Natural killer cell (primary cell): ENCODE data around the gene EPN3. TPM values are rescaled to one million over a fixed set of nuclear protein-coding genes. Genes with fewer than 3 reads are reported as not detected.

Experiments
- ATAC-seq, 3 donors: fragments of 150-1000 bp in 2 of 3; fragments of 200-7000 bp in 1 of 3; cut with Tn5 transposase; 1 replicate in 1 of 3; 2 replicates in 2 of 3; pipeline ENCODE4 v1.10.0; 2021; ENCODE audit warnings: mild to moderate bottlenecking in 2 of 3, moderate library complexity in 2 of 3
- DNase-seq, 2 donors: peaks; one replicate each; pipeline versions ENCODE4 v3.0.0 to v3.0.0-alpha.2; 2013 to 2021; ENCODE audit warnings: mixed read lengths in 1 of 2
- H3K27ac ChIP-seq: one replicate; pipeline ENCODE4 v1.5.1; 2013; ENCODE audit warnings: mild to moderate bottlenecking, low read length
- H3K27me3 ChIP-seq: one replicate; pipeline ENCODE4 v1.6.1; 2013; ENCODE audit warnings: low read length; ENCODE audit not compliant: control insufficient read depth, insufficient read depth
- H3K36me3 ChIP-seq: one replicate; pipeline ENCODE4 v1.6.1; 2013; ENCODE audit warnings: low read length; ENCODE audit not compliant: control insufficient read depth, insufficient read depth
- H3K4me1 ChIP-seq: one replicate; pipeline ENCODE4 v1.6.1; 2013; ENCODE audit warnings: low read length; ENCODE audit not compliant: control insufficient read depth, insufficient read depth
- H3K4me3 ChIP-seq: one replicate; pipeline ENCODE4 v1.5.1; 2013; ENCODE audit warnings: low read length
- H3K9me3 ChIP-seq: one replicate; pipeline ENCODE4 v1.6.1; 2013; ENCODE audit warnings: low read length; ENCODE audit not compliant: control insufficient read depth, insufficient read depth
- H3K27ac Mint-ChIP-seq, 2 donors: one replicate each; pipeline ENCODE4 v1.8.0; 2022; ENCODE audit warnings: mild to moderate bottlenecking in 2 of 2, mixed read lengths in 2 of 2, moderate library complexity in 1 of 2
- H3K27me3 Mint-ChIP-seq, 2 donors: one replicate each; pipeline ENCODE4 v1.8.0; 2022; ENCODE audit warnings: low read depth in 2 of 2, mixed read lengths in 2 of 2
- H3K36me3 Mint-ChIP-seq: one replicate; pipeline ENCODE4 v1.8.0; 2022; ENCODE audit warnings: mixed read lengths
- H3K4me1 Mint-ChIP-seq, 2 donors: one replicate each; pipeline ENCODE4 v1.8.0; 2022; ENCODE audit warnings: mixed read lengths in 2 of 2
- H3K4me3 Mint-ChIP-seq: one replicate; pipeline ENCODE4 v1.8.0; 2022; ENCODE audit warnings: mild to moderate bottlenecking, moderate library complexity, mixed read lengths
- H3K9me3 Mint-ChIP-seq, 2 donors: one replicate each; pipeline ENCODE4 v1.8.0; 2022; ENCODE audit warnings: mixed read lengths in 2 of 2
- WGBS: methylation state at CpG from one replicate; pipeline ENCODE4 v1.1.7; 2013; ENCODE audit warnings: missing lambda C conversion rate; ENCODE audit not compliant: insufficient coverage; 5-methylcytosine and 5-hydroxymethylcytosine counted together
- intact Hi-C: fragments of 100-400 bp; cut with micrococcal nuclease; formaldehyde crosslinking; loops from one replicate; pipeline ENCODE4 v1.14.2; 2022
- total RNA-seq, 4 donors: library from RNA; stranded (reverse); fragments of 120-200 nt in 1 of 4; gene quantifications; one replicate each; pipeline versions ENCODE4 v1.2.3 to v1.2.4, GENCODE V29; 2013 to 2022
- TF ChIP-seq, protein P1 (sequence below): fragments of 200-600 bp; IDR thresholded peaks from one replicate; pipeline ENCODE4 v1.8.0; 2022; ENCODE audit warnings: antibody characterized with exemption

EPN3 gene
- total RNA-seq, 3 donors from 2014 or later (not counting 1 experiment from before 2014, with no cell fraction given), result not detected

DNA sequence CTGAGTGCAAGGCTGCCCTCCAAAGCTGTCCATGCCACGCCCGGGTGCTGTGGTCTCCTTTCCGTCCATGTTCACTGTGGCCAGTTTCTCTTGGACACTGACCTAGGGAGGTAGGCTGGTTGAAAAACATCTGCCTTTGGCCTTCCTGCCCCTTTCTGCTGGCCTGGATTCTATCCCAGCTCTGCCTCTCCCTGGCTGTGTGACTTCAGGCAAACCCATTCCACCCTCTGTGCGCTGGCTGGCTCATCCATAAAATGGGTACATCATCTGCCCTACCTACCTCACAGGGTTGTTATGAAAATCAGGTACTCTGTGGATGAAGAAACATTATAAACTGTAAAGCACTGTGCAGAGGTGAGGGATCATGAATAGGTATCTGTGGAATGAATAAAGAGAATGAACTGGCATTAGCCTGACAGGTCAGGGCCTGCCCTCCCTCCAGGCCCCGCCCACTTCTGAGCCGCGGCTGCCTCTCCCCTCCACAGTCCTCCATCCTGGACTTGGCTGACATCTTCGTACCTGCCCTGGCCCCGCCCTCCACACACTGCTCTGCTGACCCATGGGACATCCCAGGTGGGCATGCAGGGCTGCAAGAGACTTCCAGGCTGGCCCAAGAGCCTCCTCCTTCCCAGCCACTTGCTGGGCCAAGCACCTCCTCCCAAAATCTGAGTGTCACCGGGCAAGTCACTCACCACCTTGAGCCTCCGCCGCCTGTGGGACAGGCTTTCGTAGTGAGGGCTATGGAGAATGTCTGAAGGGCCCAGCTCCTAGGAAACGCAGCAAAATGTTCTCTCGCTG is 7.4 kb downstream of the EPN3 start:
- Mint-ChIP-seq H3K4me3 (no peak overlapping the region), H3K4me1 (peaks cover 11 to 17% of the 10 kb centered on the region in 2 donors), H3K36me3 (no peaks in the 10 kb centered on the region), H3K27me3 (peaks cover 18 to 29% of the 10 kb centered on the region in 2 donors), H3K9me3 (no peaks in the 10 kb centered on the region), H3K27ac (no peak overlapping the region)
- no peaks in the 10 kb centered on the region for H3K27me3 ChIP-seq
- ATAC-seq (no peak), DNase-seq (no peak)
- intact Hi-C loops, result loop anchor here (5.0 to 10.0 kb wide), 2 partner anchors 63 to 145 kb away; partner anchors contain the start of gene RSAD1
- H3K4me3 ChIP-seq, result no peak overlapping the region
- WGBS, result 77% methylated on average over 14 of the region's 15 CpGs
- no peak overlapping the region for H3K27ac ChIP-seq
- no peaks in the 10 kb centered on the region for H3K36me3 ChIP-seq
- H3K4me1 ChIP-seq, result peaks cover 14% of the 10 kb centered on the region
- no peaks in the 10 kb centered on the region for H3K9me3 ChIP-seq
- TF ChIP-seq, protein P1, sequence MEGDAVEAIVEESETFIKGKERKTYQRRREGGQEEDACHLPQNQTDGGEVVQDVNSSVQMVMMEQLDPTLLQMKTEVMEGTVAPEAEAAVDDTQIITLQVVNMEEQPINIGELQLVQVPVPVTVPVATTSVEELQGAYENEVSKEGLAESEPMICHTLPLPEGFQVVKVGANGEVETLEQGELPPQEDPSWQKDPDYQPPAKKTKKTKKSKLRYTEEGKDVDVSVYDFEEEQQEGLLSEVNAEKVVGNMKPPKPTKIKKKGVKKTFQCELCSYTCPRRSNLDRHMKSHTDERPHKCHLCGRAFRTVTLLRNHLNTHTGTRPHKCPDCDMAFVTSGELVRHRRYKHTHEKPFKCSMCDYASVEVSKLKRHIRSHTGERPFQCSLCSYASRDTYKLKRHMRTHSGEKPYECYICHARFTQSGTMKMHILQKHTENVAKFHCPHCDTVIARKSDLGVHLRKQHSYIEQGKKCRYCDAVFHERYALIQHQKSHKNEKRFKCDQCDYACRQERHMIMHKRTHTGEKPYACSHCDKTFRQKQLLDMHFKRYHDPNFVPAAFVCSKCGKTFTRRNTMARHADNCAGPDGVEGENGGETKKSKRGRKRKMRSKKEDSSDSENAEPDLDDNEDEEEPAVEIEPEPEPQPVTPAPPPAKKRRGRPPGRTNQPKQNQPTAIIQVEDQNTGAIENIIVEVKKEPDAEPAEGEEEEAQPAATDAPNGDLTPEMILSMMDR, result no peak

DNA sequence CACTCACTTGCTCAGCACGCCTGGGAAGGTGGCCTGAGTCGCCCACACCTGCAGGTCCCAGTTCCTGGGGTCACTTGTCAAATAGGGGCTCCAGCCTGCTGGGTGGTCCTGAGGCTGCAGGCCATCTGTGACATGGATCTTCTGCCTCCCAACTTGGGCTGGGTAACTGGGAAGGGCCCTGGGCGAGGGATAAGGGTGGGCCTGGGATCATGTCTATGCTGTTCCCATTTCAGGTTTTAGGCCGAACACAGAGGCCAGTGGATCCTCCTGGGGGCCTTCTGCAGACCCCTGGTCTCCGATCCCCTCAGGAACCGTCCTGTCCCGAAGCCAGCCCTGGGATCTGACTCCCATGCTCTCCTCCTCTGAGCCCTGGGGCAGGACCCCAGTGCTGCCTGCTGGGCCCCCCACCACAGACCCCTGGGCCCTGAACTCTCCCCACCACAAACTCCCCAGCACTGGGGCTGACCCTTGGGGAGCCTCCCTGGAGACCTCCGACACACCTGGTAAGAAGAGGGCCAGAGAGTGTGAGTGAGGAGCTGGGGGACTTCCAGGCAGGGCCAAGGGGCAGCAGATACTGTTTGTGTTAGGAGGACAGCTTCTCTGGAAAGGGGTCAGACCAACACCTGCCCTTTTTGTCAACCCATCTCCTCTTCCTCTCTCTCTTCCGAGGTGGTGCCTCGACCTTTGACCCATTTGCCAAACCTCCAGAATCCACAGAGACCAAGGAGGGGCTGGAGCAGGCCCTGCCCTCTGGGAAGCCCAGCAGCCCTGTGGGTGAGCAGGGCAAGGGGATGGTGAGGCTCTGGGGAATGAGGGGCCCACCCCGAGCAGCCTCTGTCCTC is 8.2 kb downstream of the EPN3 start:
- no peaks in the 10 kb centered on the region for H3K9me3 ChIP-seq
- Mint-ChIP-seq H3K9me3 (no peaks in the 10 kb centered on the region), H3K27ac (peak overlapping the region in 1 of 2 donors; percentile 48), H3K36me3 (no peaks in the 10 kb centered on the region), H3K4me1 (peaks cover 11 to 17% of the 10 kb centered on the region in 2 donors), H3K4me3 (peak overlapping the region; percentile 85), H3K27me3 (peaks cover 21% of the 10 kb centered on the region in 2 donors)
- 97% methylated on average over 11 of the region's 11 CpGs for WGBS
- ATAC-seq (no peak), DNase-seq (no peak)
- H3K4me1 ChIP-seq, result peaks cover 14% of the 10 kb centered on the region
- H3K27ac ChIP-seq, result no peak overlapping the region
- intact Hi-C loops, result loop anchor here (5.0 to 10.0 kb wide), 2 partner anchors 63 to 144 kb away; partner anchors contain the start of gene RSAD1
- no peak overlapping the region for H3K4me3 ChIP-seq
- no peaks in the 10 kb centered on the region for H3K36me3 ChIP-seq
- no peaks in the 10 kb centered on the region for H3K27me3 ChIP-seq
- TF ChIP-seq, protein P1, result no peak

DNA sequence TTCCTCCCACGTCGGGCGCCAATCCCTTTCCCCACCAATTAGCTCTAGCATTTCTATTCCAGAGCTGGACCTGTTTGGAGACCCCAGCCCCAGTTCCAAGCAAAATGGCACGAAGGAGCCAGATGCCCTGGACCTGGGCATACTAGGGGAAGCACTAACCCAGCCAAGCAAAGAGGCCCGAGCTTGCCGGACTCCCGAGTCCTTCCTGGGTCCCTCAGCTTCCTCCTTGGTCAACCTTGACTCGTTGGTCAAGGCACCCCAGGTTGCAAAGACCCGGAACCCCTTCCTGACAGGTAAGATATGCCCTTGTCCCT is 8.8 kb downstream of the EPN3 start:
- H3K27me3 ChIP-seq, result no peaks in the 10 kb centered on the region
- no peaks in the 10 kb centered on the region for H3K36me3 ChIP-seq
- no peaks in the 10 kb centered on the region for H3K9me3 ChIP-seq
- no peaks in the 10 kb centered on the region for H3K9me3 Mint-ChIP-seq
- no peaks in the 10 kb centered on the region for H3K36me3 Mint-ChIP-seq
- H3K4me1 ChIP-seq, result peaks cover 17% of the 10 kb centered on the region
- H3K4me1 Mint-ChIP-seq, result peaks cover 14 to 20% of the 10 kb centered on the region in 2 donors
- H3K27ac ChIP-seq, result no peak overlapping the region
- peaks cover 15 to 18% of the 10 kb centered on the region in 2 donors for H3K27me3 Mint-ChIP-seq
- peak overlapping the region; percentile 85 for H3K4me3 Mint-ChIP-seq
- no peak for DNase-seq
- H3K4me3 ChIP-seq, result peak overlapping the region; percentile 67
- no peak for ATAC-seq
- intact Hi-C loops, result loop anchor here (5.0 to 10.0 kb wide), 2 partner anchors 64 to 143 kb away; partner anchors contain the start of gene RSAD1
- 75% methylated on average over 9 of the region's 9 CpGs for WGBS
- H3K27ac Mint-ChIP-seq, result peak overlapping the region in 1 of 2 donors; percentile 48
- TF ChIP-seq, protein P1, result no peak
